Measurements from ENCODE around the gene EVC2. TPM values are rescaled to one million over a fixed set of nuclear protein-coding genes. Genes with fewer than 3 reads are reported as not detected.

Gene EVC2
- total RNA-seq, 1 experiment from 2014 or later: 0.15 TPM

DNA sequence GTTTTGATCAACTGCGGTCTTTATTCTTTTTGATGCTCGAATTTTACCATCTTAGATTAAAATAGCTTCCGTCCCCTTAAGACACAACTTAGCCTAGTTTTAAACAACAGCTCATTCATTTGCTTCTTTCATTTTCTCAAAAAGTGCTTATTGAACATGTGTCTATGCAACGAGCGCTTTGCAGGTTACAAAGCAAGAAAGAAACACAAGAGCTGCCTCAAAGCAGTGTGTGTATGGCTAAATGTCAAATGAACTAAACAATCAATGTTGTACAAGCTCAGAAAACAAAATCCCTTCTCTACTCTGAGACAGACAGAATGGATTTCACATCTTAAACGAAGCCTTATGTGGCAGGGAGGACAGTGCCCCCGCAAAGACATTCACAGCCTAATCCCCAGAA is 61.0 kb downstream of the EVC2 start:
- no peak overlapping the region for H3K4me3 ChIP-seq (ENCODE audit: low read length)
- no peaks in the 10 kb centered on the region for H4K20me1 ChIP-seq (ENCODE audit: insufficient read depth, low read depth, low read length)
- DNase-seq: no peak
- H3K9ac ChIP-seq (ENCODE audit: low read length): no peak overlapping the region
- no peaks in the 10 kb centered on the region for H3K9me3 ChIP-seq (ENCODE audit: low read length)
- no peak overlapping the region for H2AFZ ChIP-seq (ENCODE audit: low read length)
- H3K4me1 ChIP-seq (ENCODE audit: low read length): no peaks in the 10 kb centered on the region
- H3K4me2 ChIP-seq (ENCODE audit: low read depth, low read length, poor library complexity, severe bottlenecking): no peak overlapping the region
- H3K27me3 ChIP-seq (ENCODE audit: low read length): no peaks in the 10 kb centered on the region
- H3K36me3 ChIP-seq (ENCODE audit: insufficient read depth, low read length): no peaks in the 10 kb centered on the region
- H3K79me2 ChIP-seq (ENCODE audit: low read length): no peaks in the 10 kb centered on the region
- no peaks in the 10 kb centered on the region for H3K9me2 ChIP-seq (replicated peaks; ENCODE audit: insufficient read depth, low read length)
- H3K27ac ChIP-seq (ENCODE audit: low read length): no peak overlapping the region

GRCh38 chr4:5640096-5640495 is 68.3 kb downstream of the EVC2 start:
- Histone ChIP-seq H3K36me3 (ENCODE audit: insufficient read depth, low read length) (no peaks in the 10 kb centered on the region), H3K27ac (ENCODE audit: low read length) (no peak overlapping the region), H3K4me1 (ENCODE audit: low read length) (no peaks in the 10 kb centered on the region), H3K27me3 (ENCODE audit: low read length) (no peaks in the 10 kb centered on the region), H3K4me3 (ENCODE audit: low read length) (no peak overlapping the region), H3K9me3 (ENCODE audit: low read length) (no peaks in the 10 kb centered on the region), H3K9me2 (replicated peaks; ENCODE audit: insufficient read depth, low read length) (no peaks in the 10 kb centered on the region), H3K79me2 (ENCODE audit: low read length) (no peaks in the 10 kb centered on the region), H4K20me1 (ENCODE audit: insufficient read depth, low read depth, low read length) (no peaks in the 10 kb centered on the region), H3K4me2 (ENCODE audit: low read depth, low read length, poor library complexity, severe bottlenecking) (no peak overlapping the region), H3K9ac (ENCODE audit: low read length) (no peak overlapping the region), H2AFZ (ENCODE audit: low read length) (no peak overlapping the region)
- DNase-seq: no peak

- no peaks in the 10 kb centered on the region for H3K36me3 ChIP-seq (ENCODE audit: insufficient read depth, low read length)
- H3K4me1 ChIP-seq (ENCODE audit: low read length): no peaks in the 10 kb centered on the region
- no peaks in the 10 kb centered on the region for H3K9me2 ChIP-seq (replicated peaks; ENCODE audit: insufficient read depth, low read length)
- no peaks in the 10 kb centered on the region for H4K20me1 ChIP-seq (ENCODE audit: insufficient read depth, low read depth, low read length)
- H3K4me2 ChIP-seq (ENCODE audit: low read depth, low read length, poor library complexity, severe bottlenecking): no peak overlapping the region
- no peaks in the 10 kb centered on the region for H3K27me3 ChIP-seq (ENCODE audit: low read length)
- no peaks in the 10 kb centered on the region for H3K9me3 ChIP-seq (ENCODE audit: low read length)
- H3K79me2 ChIP-seq (ENCODE audit: low read length): no peaks in the 10 kb centered on the region
- no peak overlapping the region for H3K9ac ChIP-seq (ENCODE audit: low read length)
- H3K27ac ChIP-seq (ENCODE audit: low read length): no peak overlapping the region
- no peak overlapping the region for H3K4me3 ChIP-seq (ENCODE audit: low read length)
- no peak for DNase-seq
- H2AFZ ChIP-seq (ENCODE audit: low read length): no peak overlapping the region
Measured at GRCh38 chr4:5639556-5639955, 68.8 kb downstream of the EVC2 start.

GRCh38 chr4:5638976-5639375 is 69.4 kb downstream of the EVC2 start:
- Histone ChIP-seq H3K27me3 (ENCODE audit: low read length) (no peaks in the 10 kb centered on the region), H3K27ac (ENCODE audit: low read length) (no peak overlapping the region), H4K20me1 (ENCODE audit: insufficient read depth, low read depth, low read length) (no peaks in the 10 kb centered on the region), H3K9ac (ENCODE audit: low read length) (no peak overlapping the region), H3K4me2 (ENCODE audit: low read depth, low read length, poor library complexity, severe bottlenecking) (no peak overlapping the region), H3K4me3 (ENCODE audit: low read length) (no peak overlapping the region), H3K9me3 (ENCODE audit: low read length) (no peaks in the 10 kb centered on the region), H2AFZ (ENCODE audit: low read length) (no peak overlapping the region), H3K9me2 (replicated peaks; ENCODE audit: insufficient read depth, low read length) (no peaks in the 10 kb centered on the region), H3K4me1 (ENCODE audit: low read length) (no peaks in the 10 kb centered on the region), H3K79me2 (ENCODE audit: low read length) (no peaks in the 10 kb centered on the region), H3K36me3 (ENCODE audit: insufficient read depth, low read length) (no peaks in the 10 kb centered on the region)
- no peak for DNase-seq

GRCh38 chr4:5638316-5638715 is 70.0 kb downstream of the EVC2 start:
- H2AFZ ChIP-seq (ENCODE audit: low read length): no peak overlapping the region
- H3K36me3 ChIP-seq (ENCODE audit: insufficient read depth, low read length): no peaks in the 10 kb centered on the region
- H3K4me2 ChIP-seq (ENCODE audit: low read depth, low read length, poor library complexity, severe bottlenecking): no peak overlapping the region
- no peak overlapping the region for H3K27ac ChIP-seq (ENCODE audit: low read length)
- H3K27me3 ChIP-seq (ENCODE audit: low read length): no peaks in the 10 kb centered on the region
- H3K4me1 ChIP-seq (ENCODE audit: low read length): no peaks in the 10 kb centered on the region
- no peaks in the 10 kb centered on the region for H3K79me2 ChIP-seq (ENCODE audit: low read length)
- no peaks in the 10 kb centered on the region for H4K20me1 ChIP-seq (ENCODE audit: insufficient read depth, low read depth, low read length)
- H3K9me3 ChIP-seq (ENCODE audit: low read length): no peaks in the 10 kb centered on the region
- DNase-seq: no peak
- H3K4me3 ChIP-seq (ENCODE audit: low read length): no peak overlapping the region
- no peaks in the 10 kb centered on the region for H3K9me2 ChIP-seq (replicated peaks; ENCODE audit: insufficient read depth, low read length)
- H3K9ac ChIP-seq (ENCODE audit: low read length): no peak overlapping the region

DNA sequence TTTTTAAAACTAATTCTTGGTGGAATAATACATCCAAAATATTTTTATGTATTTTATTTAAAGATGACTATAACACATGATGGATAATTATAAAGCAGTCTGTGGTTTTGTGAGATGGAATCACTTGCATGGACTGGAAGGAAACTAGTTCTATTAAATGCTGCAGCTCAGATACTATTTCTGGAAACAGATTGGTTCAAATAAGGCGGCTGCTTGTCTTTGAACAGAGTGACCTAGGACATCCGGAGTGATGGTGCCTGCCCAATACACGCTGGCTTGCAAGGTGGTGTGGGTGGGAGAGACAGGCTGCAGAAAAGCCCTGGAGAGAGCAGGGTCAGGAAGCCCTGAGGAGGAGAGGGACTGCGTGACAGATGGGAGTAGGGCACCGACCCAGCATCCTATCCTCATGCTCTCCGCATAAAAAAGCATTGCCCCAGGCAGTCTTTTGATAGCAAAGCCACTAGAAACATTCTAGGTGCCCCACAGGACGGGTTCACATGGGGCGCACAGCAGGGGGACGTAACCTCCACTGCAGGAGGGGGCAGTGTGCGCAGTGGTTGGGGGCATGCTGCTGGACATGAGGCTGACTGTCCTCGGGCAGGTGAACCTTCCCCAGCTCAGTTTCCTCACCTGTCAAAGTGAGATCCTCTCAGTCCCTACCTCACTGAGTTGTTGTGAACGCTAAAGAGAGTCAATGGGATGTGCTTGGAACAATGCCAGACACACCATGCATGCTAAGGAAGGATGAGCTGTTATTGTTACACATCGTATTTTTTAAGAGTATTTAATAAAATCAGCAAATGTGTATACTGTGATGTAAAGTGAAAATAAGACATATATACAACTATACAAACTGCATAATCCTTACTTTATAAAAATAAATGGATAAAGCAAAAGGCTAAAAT is 71.3 kb downstream of the EVC2 start:
- Histone ChIP-seq H3K36me3 (ENCODE audit: insufficient read depth, low read length) (no peaks in the 10 kb centered on the region), H3K4me3 (ENCODE audit: low read length) (no peak overlapping the region), H3K79me2 (ENCODE audit: low read length) (no peaks in the 10 kb centered on the region), H3K4me2 (ENCODE audit: low read depth, low read length, poor library complexity, severe bottlenecking) (no peak overlapping the region), H3K27me3 (ENCODE audit: low read length) (no peaks in the 10 kb centered on the region), H2AFZ (ENCODE audit: low read length) (no peak overlapping the region), H3K4me1 (ENCODE audit: low read length) (no peaks in the 10 kb centered on the region), H3K27ac (ENCODE audit: low read length) (no peak overlapping the region), H3K9me3 (ENCODE audit: low read length) (no peaks in the 10 kb centered on the region), H3K9me2 (replicated peaks; ENCODE audit: insufficient read depth, low read length) (no peaks in the 10 kb centered on the region), H4K20me1 (ENCODE audit: insufficient read depth, low read depth, low read length) (no peaks in the 10 kb centered on the region), H3K9ac (ENCODE audit: low read length) (no peak overlapping the region)
- DNase-seq: no peak

- Histone ChIP-seq H3K9me3 (ENCODE audit: low read length) (no peaks in the 10 kb centered on the region), H3K4me2 (ENCODE audit: low read depth, low read length, poor library complexity, severe bottlenecking) (no peak overlapping the region), H3K27ac (ENCODE audit: low read length) (no peak overlapping the region), H3K36me3 (ENCODE audit: insufficient read depth, low read length) (no peaks in the 10 kb centered on the region), H4K20me1 (ENCODE audit: insufficient read depth, low read depth, low read length) (no peaks in the 10 kb centered on the region), H3K9ac (ENCODE audit: low read length) (no peak overlapping the region), H2AFZ (ENCODE audit: low read length) (no peak overlapping the region), H3K4me3 (ENCODE audit: low read length) (no peak overlapping the region), H3K27me3 (ENCODE audit: low read length) (no peaks in the 10 kb centered on the region), H3K9me2 (replicated peaks; ENCODE audit: insufficient read depth, low read length) (no peaks in the 10 kb centered on the region), H3K4me1 (ENCODE audit: low read length) (no peaks in the 10 kb centered on the region; the same call in 1 of the 2 replicates), H3K79me2 (ENCODE audit: low read length) (no peaks in the 10 kb centered on the region)
- DNase-seq: no peak
Measured at GRCh38 chr4:5635826-5636195, 72.5 kb downstream of the EVC2 start.

GRCh38 chr4:5632571-5632970 is 75.8 kb downstream of the EVC2 start:
- Histone ChIP-seq H3K79me2 (ENCODE audit: low read length) (no peaks in the 10 kb centered on the region), H3K9me3 (ENCODE audit: low read length) (no peaks in the 10 kb centered on the region), H3K36me3 (ENCODE audit: insufficient read depth, low read length) (no peaks in the 10 kb centered on the region), H3K4me3 (ENCODE audit: low read length) (no peak overlapping the region), H2AFZ (ENCODE audit: low read length) (no peak overlapping the region), H4K20me1 (ENCODE audit: insufficient read depth, low read depth, low read length) (no peaks in the 10 kb centered on the region), H3K27ac (ENCODE audit: low read length) (no peak overlapping the region), H3K9me2 (replicated peaks; ENCODE audit: insufficient read depth, low read length) (no peaks in the 10 kb centered on the region), H3K27me3 (ENCODE audit: low read length) (no peaks in the 10 kb centered on the region), H3K4me2 (ENCODE audit: low read depth, low read length, poor library complexity, severe bottlenecking) (no peak overlapping the region), H3K9ac (ENCODE audit: low read length) (no peak overlapping the region), H3K4me1 (ENCODE audit: low read length) (no peaks in the 10 kb centered on the region; the same call in 1 of the 2 replicates)
- DNase-seq: no peak

All from Karpas-422 (cell line).